Neural cell (in vitro differentiated cells): Measurements from ENCODE around the gene CACNA2D4. TPM values are rescaled to one million over a fixed set of nuclear protein-coding genes. Genes with fewer than 3 reads are reported as not detected.

Source experiments
- H2AFZ ChIP-seq: fragments of 200-600, 300-800 bp; sonication (generic), shearing (Covaris generic); 2 replicates; pipeline ENCODE4 v1.6.0; 2014; ENCODE audit warnings: low read depth, mild to moderate bottlenecking, antibody characterized with exemption, low read length, moderate library complexity
- H3F3A ChIP-seq: fragments of 200-600 bp; shearing (Covaris generic); 2 replicates; pipeline ENCODE4 v1.6.1; 2016; ENCODE audit warnings: mild to moderate bottlenecking, moderate library complexity, mixed read lengths, antibody characterized with exemption, low read length; ENCODE audit not compliant: insufficient read depth, poor library complexity, severe bottlenecking
- H3K27ac ChIP-seq: fragments of 200-600, 300-800 bp; sonication (generic), shearing (Covaris generic); 2 replicates; pipeline ENCODE4 v1.5.1; 2014; ENCODE audit warnings: mild to moderate bottlenecking, low read length, moderate library complexity
- H3K27me3 ChIP-seq: fragments of 300-800, 200-600 bp; sonication (generic), shearing (Covaris generic); 2 replicates; pipeline ENCODE4 v1.6.0; 2014; ENCODE audit warnings: mild to moderate bottlenecking, low read depth, low read length, moderate library complexity; ENCODE audit not compliant: insufficient read depth
- H3K36me3 ChIP-seq: fragments of 300-800, 200-600 bp; sonication (generic), shearing (Covaris generic); 2 replicates; pipeline ENCODE4 v1.5.1; 2014; ENCODE audit warnings: mild to moderate bottlenecking, antibody characterized with exemption, low read length, moderate library complexity; ENCODE audit not compliant: insufficient read depth
- H3K4me2 ChIP-seq: fragments of 300-800, 200-600 bp; sonication (generic), shearing (Covaris generic); 2 replicates; pipeline ENCODE4 v1.6.0; 2014; ENCODE audit warnings: mild to moderate bottlenecking, low read length
- H3K4me3 ChIP-seq: fragments of 300-800, 200-600 bp; sonication (generic), shearing (Covaris generic); 2 replicates; pipeline ENCODE4 v1.5.1; 2014; ENCODE audit warnings: mild to moderate bottlenecking, low read length, moderate library complexity
- H3K79me2 ChIP-seq: fragments of 200-600 bp; shearing (Covaris generic); replicated peaks from 2 replicates; pipeline ENCODE4 v1.6.0; 2014; ENCODE audit warnings: mild to moderate bottlenecking, low read length, moderate library complexity; ENCODE audit not compliant: insufficient read depth
- H3K9ac ChIP-seq: fragments of 300-800, 200-600 bp; sonication (generic), shearing (Covaris generic); 2 replicates; pipeline ENCODE4 v1.6.1; 2016; ENCODE audit warnings: mild to moderate bottlenecking, low read length, mixed read lengths
- H3K9me2 ChIP-seq: fragments of 200-600 bp; shearing (Covaris generic); 2 replicates; pipeline ENCODE4 v1.6.1; 2016; ENCODE audit warnings: mild to moderate bottlenecking, low read length, mixed read lengths; ENCODE audit not compliant: insufficient read depth
- H3K9me3 ChIP-seq: fragments of 200-600, 300-800 bp; sonication (generic), shearing (Covaris generic); 2 replicates; pipeline ENCODE4 v1.6.1; 2016; ENCODE audit warnings: mild to moderate bottlenecking, mixed run types, low read length, moderate library complexity, mixed read lengths
- H4K20me1 ChIP-seq: fragments of 200-600 bp; shearing (Covaris generic); 2 replicates; pipeline ENCODE4 v1.6.1; 2016; ENCODE audit warnings: mild to moderate bottlenecking, mixed run types; ENCODE audit not compliant: insufficient read depth
- EP300 ChIP-seq: fragments of 450-650 bp; conservative IDR thresholded peaks from 2 replicates; pipeline ENCODE4 v1.6.1; 2014; ENCODE audit warnings: antibody characterized with exemption, mild to moderate bottlenecking, moderate library complexity; ENCODE audit not compliant: poor library complexity, severe bottlenecking
- EZH2 ChIP-seq: fragments of 200-600, 300-800 bp; shearing (Covaris generic), sonication (generic); IDR thresholded peaks from 2 replicates; pipeline ENCODE4 v1.6.1; 2014; ENCODE audit warnings: antibody characterized with exemption, low read length, borderline replicate concordance, mild to moderate bottlenecking; ENCODE audit not compliant: insufficient read depth, poor library complexity, severe bottlenecking
- MXI1 ChIP-seq: fragments of 450-650 bp; conservative IDR thresholded peaks from 2 replicates; pipeline ENCODE4 v1.6.1; 2014; ENCODE audit warnings: antibody characterized with exemption, mild to moderate bottlenecking; ENCODE audit not compliant: poor library complexity, severe bottlenecking
- POLR2AphosphoS5 ChIP-seq: IDR thresholded peaks from 2 replicates; pipeline ENCODE4 v1.6.1; 2012
- RAD21 ChIP-seq: fragments of 450-650 bp; conservative IDR thresholded peaks from 2 replicates; pipeline ENCODE4 v1.6.1; 2014; ENCODE audit warnings: antibody characterized with exemption, mild to moderate bottlenecking, moderate library complexity
- SMC3 ChIP-seq: fragments of 450-650 bp; conservative IDR thresholded peaks from 2 replicates; pipeline ENCODE4 v1.6.1; 2014; ENCODE audit warnings: antibody characterized with exemption, mild to moderate bottlenecking, moderate library complexity; ENCODE audit not compliant: poor library complexity
- TAF1 ChIP-seq: IDR thresholded peaks from 2 replicates; pipeline ENCODE4 v1.6.1; 2012; ENCODE audit warnings: low read depth
- polyA plus RNA-seq: library from polyadenylated mRNA; depleted of rRNA; stranded (reverse); fragments of >200 nt; gene quantifications from 2 replicates; pipeline ENCODE4 v1.2.3, GENCODE V29; 2014
- TF ChIP-seq, protein P1 (sequence below): IDR thresholded peaks from 2 replicates; pipeline ENCODE4 v1.6.1; 2012; ENCODE audit warnings: borderline replicate concordance
- TF ChIP-seq, protein P2 (sequence below): fragments of 450-650 bp; IDR thresholded peaks from 2 replicates; pipeline ENCODE4 v1.5.1; 2014; ENCODE audit warnings: antibody characterized with exemption, mild to moderate bottlenecking, moderate library complexity; ENCODE audit not compliant: poor library complexity, severe bottlenecking

Gene CACNA2D4
- polyA plus RNA-seq, 1 donor from 2014 or later: not detected

DNA sequence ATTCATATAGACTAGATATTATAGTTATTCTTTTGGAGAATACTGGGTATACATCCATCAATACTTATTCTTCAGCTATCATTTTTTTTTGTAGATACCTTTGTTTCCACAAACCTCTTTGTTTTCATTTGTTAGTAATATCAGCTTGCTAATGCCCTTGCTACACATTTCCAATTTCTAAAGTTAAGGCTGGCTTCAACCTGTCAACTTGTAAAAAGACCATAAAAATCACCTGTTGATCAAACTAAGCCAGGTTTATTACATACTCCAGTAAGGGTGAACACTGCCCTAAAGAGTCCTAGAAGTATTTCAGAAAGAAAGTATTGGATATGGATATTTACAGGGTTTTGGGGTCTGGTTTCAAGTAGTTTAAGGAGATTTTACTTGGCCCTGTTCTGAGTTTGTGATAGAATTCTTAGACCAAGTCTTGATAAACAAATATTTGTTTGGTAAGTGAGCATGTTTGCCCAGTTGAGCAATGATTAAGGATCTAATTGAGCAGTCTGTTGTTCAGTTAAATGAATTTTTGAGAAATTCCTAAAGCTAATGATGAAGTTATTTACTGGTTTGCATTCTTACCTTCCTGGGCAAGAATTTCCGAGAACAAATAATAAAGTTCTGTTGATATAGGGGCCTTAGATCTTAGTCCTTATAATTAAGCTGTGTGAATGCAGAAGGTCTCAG, 150.9 kb downstream of the CACNA2D4 start:
- H3K9me2 ChIP-seq: no peaks in the 10 kb centered on the region
- no peaks in the 10 kb centered on the region for H4K20me1 ChIP-seq
- H3K27ac ChIP-seq: no peak overlapping the region
- no peak overlapping the region for H3K4me3 ChIP-seq
- H3K4me2 ChIP-seq: no peak overlapping the region
- H3F3A ChIP-seq: no peaks in the 10 kb centered on the region
- no peaks in the 10 kb centered on the region for H3K27me3 ChIP-seq
- no peaks in the 10 kb centered on the region for H3K36me3 ChIP-seq
- no peak for TF ChIP-seq EZH2
- no peak for TF ChIP-seq SMC3
- TF ChIP-seq, protein P1, sequence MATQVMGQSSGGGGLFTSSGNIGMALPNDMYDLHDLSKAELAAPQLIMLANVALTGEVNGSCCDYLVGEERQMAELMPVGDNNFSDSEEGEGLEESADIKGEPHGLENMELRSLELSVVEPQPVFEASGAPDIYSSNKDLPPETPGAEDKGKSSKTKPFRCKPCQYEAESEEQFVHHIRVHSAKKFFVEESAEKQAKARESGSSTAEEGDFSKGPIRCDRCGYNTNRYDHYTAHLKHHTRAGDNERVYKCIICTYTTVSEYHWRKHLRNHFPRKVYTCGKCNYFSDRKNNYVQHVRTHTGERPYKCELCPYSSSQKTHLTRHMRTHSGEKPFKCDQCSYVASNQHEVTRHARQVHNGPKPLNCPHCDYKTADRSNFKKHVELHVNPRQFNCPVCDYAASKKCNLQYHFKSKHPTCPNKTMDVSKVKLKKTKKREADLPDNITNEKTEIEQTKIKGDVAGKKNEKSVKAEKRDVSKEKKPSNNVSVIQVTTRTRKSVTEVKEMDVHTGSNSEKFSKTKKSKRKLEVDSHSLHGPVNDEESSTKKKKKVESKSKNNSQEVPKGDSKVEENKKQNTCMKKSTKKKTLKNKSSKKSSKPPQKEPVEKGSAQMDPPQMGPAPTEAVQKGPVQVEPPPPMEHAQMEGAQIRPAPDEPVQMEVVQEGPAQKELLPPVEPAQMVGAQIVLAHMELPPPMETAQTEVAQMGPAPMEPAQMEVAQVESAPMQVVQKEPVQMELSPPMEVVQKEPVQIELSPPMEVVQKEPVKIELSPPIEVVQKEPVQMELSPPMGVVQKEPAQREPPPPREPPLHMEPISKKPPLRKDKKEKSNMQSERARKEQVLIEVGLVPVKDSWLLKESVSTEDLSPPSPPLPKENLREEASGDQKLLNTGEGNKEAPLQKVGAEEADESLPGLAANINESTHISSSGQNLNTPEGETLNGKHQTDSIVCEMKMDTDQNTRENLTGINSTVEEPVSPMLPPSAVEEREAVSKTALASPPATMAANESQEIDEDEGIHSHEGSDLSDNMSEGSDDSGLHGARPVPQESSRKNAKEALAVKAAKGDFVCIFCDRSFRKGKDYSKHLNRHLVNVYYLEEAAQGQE: no peak
- no peak for TF ChIP-seq EP300
- no peak for TF ChIP-seq TAF1
- no peak for TF ChIP-seq RAD21
- no peak for TF ChIP-seq MXI1
- TF ChIP-seq POLR2AphosphoS5: no peak
- TF ChIP-seq, protein P2, sequence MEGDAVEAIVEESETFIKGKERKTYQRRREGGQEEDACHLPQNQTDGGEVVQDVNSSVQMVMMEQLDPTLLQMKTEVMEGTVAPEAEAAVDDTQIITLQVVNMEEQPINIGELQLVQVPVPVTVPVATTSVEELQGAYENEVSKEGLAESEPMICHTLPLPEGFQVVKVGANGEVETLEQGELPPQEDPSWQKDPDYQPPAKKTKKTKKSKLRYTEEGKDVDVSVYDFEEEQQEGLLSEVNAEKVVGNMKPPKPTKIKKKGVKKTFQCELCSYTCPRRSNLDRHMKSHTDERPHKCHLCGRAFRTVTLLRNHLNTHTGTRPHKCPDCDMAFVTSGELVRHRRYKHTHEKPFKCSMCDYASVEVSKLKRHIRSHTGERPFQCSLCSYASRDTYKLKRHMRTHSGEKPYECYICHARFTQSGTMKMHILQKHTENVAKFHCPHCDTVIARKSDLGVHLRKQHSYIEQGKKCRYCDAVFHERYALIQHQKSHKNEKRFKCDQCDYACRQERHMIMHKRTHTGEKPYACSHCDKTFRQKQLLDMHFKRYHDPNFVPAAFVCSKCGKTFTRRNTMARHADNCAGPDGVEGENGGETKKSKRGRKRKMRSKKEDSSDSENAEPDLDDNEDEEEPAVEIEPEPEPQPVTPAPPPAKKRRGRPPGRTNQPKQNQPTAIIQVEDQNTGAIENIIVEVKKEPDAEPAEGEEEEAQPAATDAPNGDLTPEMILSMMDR: no peak
- H2AFZ ChIP-seq: no peak overlapping the region
- no peaks in the 10 kb centered on the region for H3K9me3 ChIP-seq
- H3K9ac ChIP-seq: no peak overlapping the region
- H3K79me2 ChIP-seq: peaks cover 6% of the 10 kb centered on the region

DNA sequence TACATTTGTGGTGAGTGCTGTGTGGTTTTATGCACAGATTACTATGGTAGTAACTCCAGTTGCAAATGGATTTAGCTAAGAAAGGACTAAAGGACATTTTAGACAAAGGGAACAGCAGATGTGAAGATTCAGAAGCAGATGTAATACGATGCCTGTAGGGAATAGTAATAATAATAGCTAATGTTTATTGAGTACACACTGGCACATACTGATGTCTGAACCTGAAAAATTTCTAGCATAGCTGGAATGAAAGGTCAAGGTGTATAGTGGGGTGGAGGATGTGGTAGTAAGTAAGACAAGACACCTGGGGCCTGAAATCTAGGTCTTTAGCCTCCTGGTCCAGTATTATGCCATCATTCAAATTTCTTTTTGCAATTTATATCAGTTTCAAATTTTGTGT, 152.3 kb downstream of the CACNA2D4 start:
- Histone ChIP-seq H4K20me1 (no peaks in the 10 kb centered on the region), H3K4me3 (no peak overlapping the region), H3K27ac (no peak overlapping the region), H3K9ac (no peak overlapping the region), H3K79me2 (peaks cover 6% of the 10 kb centered on the region), H3K36me3 (no peaks in the 10 kb centered on the region), H2AFZ (no peak overlapping the region), H3K27me3 (no peaks in the 10 kb centered on the region), H3K4me2 (no peak overlapping the region), H3K9me3 (no peaks in the 10 kb centered on the region), H3K9me2 (no peaks in the 10 kb centered on the region), H3F3A (no peaks in the 10 kb centered on the region)
- TF ChIP-seq EZH2 (no peak), POLR2AphosphoS5 (no peak), TAF1 (no peak), SMC3 (no peak), EP300 (no peak), MXI1 (no peak), RAD21 (no peak)
- TF ChIP-seq, protein P1: no peak
- TF ChIP-seq, protein P2: no peak
